Measurements from ENCODE around the gene KNTC1. TPM values are rescaled to one million over a fixed set of nuclear protein-coding genes. Genes with fewer than 3 reads are reported as not detected.

Gene KNTC1
- total RNA-seq, 4 donors from 2014 or later = 10.6 to 79.4 (median 23.1) TPM

GRCh38 chr12:122495258-122495657 is 31.8 kb upstream of the KNTC1 start:
- in situ Hi-C loops (cut with MboI; ENCODE audit: low pct_ligation_motif_present in 1 of 4, low pct_unique_long_range_greater_than_20kb in 1 of 4, low sequenced_read_pairs in 3 of 4) (no loop called here), intact Hi-C loops (cut with DNase I; ENCODE audit: low total_unique reads) (no loop called here)
- no peak for DNase-seq
- Histone ChIP-seq H3K9me3 (no peaks in the 10 kb centered on the region), H3K4me3 (no peak overlapping the region), H3K27ac (no peak overlapping the region), H3K4me1 (peaks cover 8 to 22% (median 16%) of the 10 kb centered on the region in 4 donors), H3K27me3 (no peaks in the 10 kb centered on the region), H3K36me3 (peaks cover 0 to 15% (median 5%) of the 10 kb centered on the region in 4 donors)
- TF ChIP-seq POLR2AphosphoS5 (IDR thresholded peaks at IDR 0.05) (no peak), EP300 (IDR thresholded peaks at IDR 0.05; ENCODE audit: low read depth) (no peak), CTCF (IDR thresholded peaks at IDR 0.05) (no peak), POLR2A (IDR thresholded peaks at IDR 0.05) (no peak)
- WGBS, 2 donors (ENCODE audit: low coverage in 1 of 2) = 88 to 92% methylated on average over 2 to 7 of the region's 7 CpGs

DNA sequence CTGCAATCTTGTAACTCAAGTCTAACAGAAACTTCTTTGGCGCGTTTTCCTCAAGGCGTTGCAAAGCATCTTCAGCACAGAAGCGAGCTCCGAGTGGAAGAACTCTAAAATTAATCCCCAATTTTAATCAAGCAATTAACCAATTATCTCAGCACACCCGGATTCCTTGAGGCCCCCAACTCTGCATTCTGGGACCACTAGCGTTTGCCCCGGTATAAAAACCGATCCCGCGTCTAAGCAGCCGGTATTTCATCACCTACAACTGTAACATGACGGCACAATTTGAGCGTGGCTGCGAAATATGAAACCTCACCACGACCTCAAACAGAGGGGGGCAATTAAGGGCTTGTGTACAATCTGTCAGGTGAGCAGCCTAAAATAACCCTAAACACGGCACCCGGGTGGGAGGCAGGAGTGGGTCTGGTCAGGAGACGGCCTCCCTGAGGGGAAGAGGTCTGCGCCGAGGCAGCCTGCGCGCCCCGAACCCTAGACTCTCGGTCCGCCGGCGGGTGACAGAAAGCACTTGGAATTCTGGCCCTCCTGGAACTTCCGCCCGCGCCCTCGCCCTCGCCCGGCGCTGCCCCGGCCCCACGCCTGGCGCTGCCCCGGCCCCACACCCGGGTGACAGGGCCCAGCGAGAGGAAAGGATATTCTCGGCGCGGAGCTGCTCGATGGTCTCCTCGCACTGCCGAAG is 26.9 kb upstream of the KNTC1 start:
- Histone ChIP-seq H3K27me3 (no peaks in the 10 kb centered on the region), H3K4me3 (peak overlapping the region; percentile 73 to 88 (median 82)), H3K27ac (peak overlapping the region; percentile 95 to 100 (median 98)), H3K4me1 (peaks cover 8 to 29% (median 22%) of the 10 kb centered on the region in 4 donors), H3K36me3 (peaks cover 0 to 17% (median 6%) of the 10 kb centered on the region in 4 donors), H3K9me3 (no peaks in the 10 kb centered on the region)
- in situ Hi-C loops (cut with MboI; ENCODE audit: low pct_ligation_motif_present in 1 of 4, low pct_unique_long_range_greater_than_20kb in 1 of 4, low sequenced_read_pairs in 3 of 4) = no loop called here
- intact Hi-C loops (cut with DNase I; ENCODE audit: low total_unique reads) = no loop called here
- peak in 1 of 3 donors; percentile 17 for TF ChIP-seq POLR2AphosphoS5 (IDR thresholded peaks at IDR 0.05)
- TF ChIP-seq POLR2A (IDR thresholded peaks at IDR 0.05) = no peak
- TF ChIP-seq EP300 (IDR thresholded peaks at IDR 0.05; ENCODE audit: low read depth) = no peak
- DNase-seq = peak; percentile 61
- 0 to 1% methylated on average over 8 to 30 of the region's 47 CpGs for WGBS, 2 donors (ENCODE audit: low coverage in 1 of 2)

DNA sequence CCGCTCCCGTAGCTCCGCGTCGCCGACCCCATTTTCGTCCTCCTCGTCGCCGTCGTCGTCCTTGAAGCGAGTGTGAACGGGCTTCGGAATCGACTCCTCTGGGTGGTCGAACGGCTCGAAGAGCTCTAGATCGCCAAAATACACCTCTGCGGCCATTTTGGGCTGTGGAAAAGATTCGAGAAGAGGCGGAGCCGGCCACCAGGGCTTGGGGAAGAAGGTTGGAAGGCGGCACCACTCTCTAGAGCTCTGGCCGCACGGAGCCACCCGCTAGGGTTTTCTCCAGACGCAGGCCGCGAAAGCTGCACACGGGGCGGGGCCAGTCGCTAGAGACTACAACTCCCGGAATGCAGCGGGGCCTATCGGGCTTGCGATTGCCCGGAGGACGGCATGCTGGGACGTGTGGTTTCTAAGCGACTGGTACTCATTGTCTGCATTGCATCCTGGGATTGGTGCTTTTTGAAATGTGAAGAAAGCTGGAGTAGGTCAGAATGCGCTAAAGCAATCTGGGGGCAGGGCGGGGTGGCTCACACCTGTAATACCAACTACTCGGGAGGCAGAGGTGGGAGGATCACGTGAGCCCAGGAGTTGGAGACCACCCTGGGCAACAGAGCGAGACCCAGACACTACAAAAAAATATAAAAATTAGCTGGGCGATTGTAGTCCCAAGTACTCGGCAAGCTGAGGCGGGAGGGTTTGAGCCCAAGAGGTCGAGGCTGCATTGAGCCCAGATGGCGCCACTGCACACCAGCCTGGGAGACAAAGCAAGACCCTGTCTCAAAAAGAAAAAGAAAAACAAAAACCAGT is 26.2 kb upstream of the KNTC1 start, which contains the start of gene ZCCHC8:
Gene ZCCHC8, minus strand, starts transcription at position 248 of the 804 bp plus-strand sequence. Its CDS starts 92 bp downstream, at position 156.
- peak; percentile 98 for DNase-seq
- H3K4me1 ChIP-seq = peaks cover 8 to 29% (median 22%) of the 10 kb centered on the region in 4 donors
- peak; percentile 97 to 98 (median 97) for TF ChIP-seq POLR2AphosphoS5 (IDR thresholded peaks at IDR 0.05)
- peak in 2 of 5 experiments; percentile 30 to 42 for TF ChIP-seq CTCF (IDR thresholded peaks at IDR 0.05)
- no peak for TF ChIP-seq EP300 (IDR thresholded peaks at IDR 0.05; ENCODE audit: low read depth)
- TF ChIP-seq POLR2A (IDR thresholded peaks at IDR 0.05) = peak; percentile 98
- in situ Hi-C loops (cut with MboI; ENCODE audit: low pct_ligation_motif_present in 1 of 4, low pct_unique_long_range_greater_than_20kb in 1 of 4, low sequenced_read_pairs in 3 of 4) = no loop called here
- no peaks in the 10 kb centered on the region for H3K9me3 ChIP-seq
- H3K27ac ChIP-seq = peak within 1 kb of the TSS; percentile 95 to 100 (median 98)
- peaks cover 0 to 22% (median 10%) of the 10 kb centered on the region in 4 donors for H3K36me3 ChIP-seq
- H3K4me3 ChIP-seq = peak within 1 kb of the TSS; percentile 73 to 88 (median 82)
- whole genome bisulfite sequencing, 2 donors (ENCODE audit: low coverage in 1 of 2) = 3% methylated on average over 52 of the region's 52 CpGs; no CpG with 5 or more reads in 1 of the 2 donors
- no peaks in the 10 kb centered on the region for H3K27me3 ChIP-seq
- intact Hi-C loops (cut with DNase I; ENCODE audit: low total_unique reads) = no loop called here

GRCh38 chr12:122501489-122501989 is 25.5 kb upstream of the KNTC1 start:
- TF ChIP-seq EP300 (IDR thresholded peaks at IDR 0.05; ENCODE audit: low read depth) (no peak), POLR2AphosphoS5 (IDR thresholded peaks at IDR 0.05) (no peak), POLR2A (IDR thresholded peaks at IDR 0.05) (no peak), CTCF (IDR thresholded peaks at IDR 0.05) (no peak)
- Histone ChIP-seq H3K36me3 (peaks cover 0 to 29% (median 13%) of the 10 kb centered on the region in 4 donors), H3K27ac (peak overlapping the region; percentile 95 to 100 (median 98)), H3K4me1 (peaks cover 8 to 29% (median 22%) of the 10 kb centered on the region in 4 donors), H3K27me3 (no peaks in the 10 kb centered on the region), H3K9me3 (no peaks in the 10 kb centered on the region), H3K4me3 (peak overlapping the region in 3 of 4 donors; percentile 73 to 88 (median 87))
- 65 to 80% methylated on average over 7 to 9 of the region's 9 CpGs for WGBS, 2 donors (ENCODE audit: low coverage in 1 of 2)
- DNase-seq = no peak
- intact Hi-C loops (cut with DNase I; ENCODE audit: low total_unique reads) (no loop called here), in situ Hi-C loops (cut with MboI; ENCODE audit: low pct_ligation_motif_present in 1 of 4, low pct_unique_long_range_greater_than_20kb in 1 of 4, low sequenced_read_pairs in 3 of 4) (no loop called here)

Data from transverse colon (tissue), 4 donors.